NCI-H1092 (cell line): ENCODE data around the gene MAD1L1.

ENCODE experiments used
- DNase-seq: peaks from one replicate; lab custom pipeline; 2025; lab: John Stamatoyannopoulos, UW

MAD1L1 gene

GRCh38 chr7:2084331-2084730 lies 148.4 kb downstream of the MAD1L1 start:
- DNase-seq = no peak

- DNase-seq = no peak
These were observed 149.4 kb downstream of the MAD1L1 start for GRCh38 chr7:2083362-2083761.

- peak; percentile 56 for DNase-seq
These were observed 150.4 kb downstream of the MAD1L1 start for GRCh38 chr7:2082139-2082998.

GRCh38 chr7:2081526-2082135 lies 151.1 kb downstream of the MAD1L1 start:
- no peak for DNase-seq

GRCh38 chr7:2080477-2080876 lies 152.3 kb downstream of the MAD1L1 start:
- no peak for DNase-seq

GRCh38 chr7:2080060-2080387 lies 152.7 kb downstream of the MAD1L1 start:
- DNase-seq = no peak

GRCh38 chr7:2079332-2080059 lies 153.2 kb downstream of the MAD1L1 start:
- no peak for DNase-seq

- no peak for DNase-seq
These were observed 153.8 kb downstream of the MAD1L1 start for GRCh38 chr7:2078899-2079298.

- no peak for DNase-seq
These were observed 156.1 kb downstream of the MAD1L1 start for GRCh38 chr7:2076649-2077064.

- no peak for DNase-seq
These were observed 156.9 kb downstream of the MAD1L1 start for GRCh38 chr7:2075811-2076210.

GRCh38 chr7:2074691-2075090 lies 158.1 kb downstream of the MAD1L1 start:
- no peak for DNase-seq

GRCh38 chr7:2072798-2073197 lies 159.9 kb downstream of the MAD1L1 start:
- DNase-seq = no peak

- DNase-seq = no peak
These were observed 160.7 kb downstream of the MAD1L1 start for GRCh38 chr7:2072042-2072441.

- no peak for DNase-seq
These were observed 161.5 kb downstream of the MAD1L1 start for GRCh38 chr7:2071133-2071832.

GRCh38 chr7:2070151-2070763 lies 162.5 kb downstream of the MAD1L1 start:
- DNase-seq = no peak

- DNase-seq = no peak
These were observed 163.3 kb downstream of the MAD1L1 start for GRCh38 chr7:2069472-2069860.

- no peak for DNase-seq
These were observed 163.9 kb downstream of the MAD1L1 start for GRCh38 chr7:2068693-2069471.

- no peak for DNase-seq
These were observed 166.4 kb downstream of the MAD1L1 start for GRCh38 chr7:2066251-2066919.

- DNase-seq = no peak
These were observed 167.2 kb downstream of the MAD1L1 start for GRCh38 chr7:2065528-2065927.

- no peak for DNase-seq
These were observed 169.0 kb downstream of the MAD1L1 start for GRCh38 chr7:2063563-2064260.
